ENCODE measurements around the gene MARCHF2. TPM values are rescaled to one million over a fixed set of nuclear protein-coding genes. Genes with fewer than 3 reads are reported as not detected.

MARCHF2 gene
- total RNA-seq, 4 donors from 2014 or later, result 167 to 296 (median 203) TPM

DNA sequence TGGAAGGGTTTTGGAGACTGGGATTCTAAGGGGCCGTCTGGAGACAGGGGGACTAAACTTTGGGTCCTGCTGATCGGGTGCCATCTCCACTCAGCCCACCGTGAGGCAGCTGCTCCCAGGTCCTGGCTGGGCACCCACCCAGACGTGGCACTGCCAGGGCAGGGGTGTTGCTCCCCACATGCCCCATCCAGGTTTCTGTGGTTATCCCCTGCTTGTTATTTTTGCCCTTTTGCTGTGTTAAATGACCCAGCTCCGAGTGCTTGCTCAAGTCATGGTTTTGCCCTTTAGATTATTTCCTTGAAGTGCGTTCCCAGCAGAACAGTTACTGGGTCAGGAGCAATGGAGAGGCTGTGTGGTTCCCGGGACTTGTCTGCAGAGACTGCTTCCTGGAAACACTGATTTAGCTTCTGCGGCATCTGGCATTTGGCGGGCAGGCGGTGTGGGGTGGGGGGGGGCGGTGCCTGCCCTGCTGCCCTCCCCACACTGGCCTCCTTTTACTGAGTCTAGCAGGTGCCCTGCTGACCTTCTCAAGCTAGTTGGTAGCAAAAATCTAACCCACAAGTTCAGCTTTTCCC is 21.0 kb upstream of the MARCHF2 start:
- TF ChIP-seq CTCF (IDR thresholded peaks at IDR 0.05), result no peak
- DNase-seq (ENCODE audit: low spot score) (no peak), ATAC-seq (ENCODE audit: low FRiP score) (no peak)

- DNase-seq (ENCODE audit: low spot score) (no peak), ATAC-seq (ENCODE audit: low FRiP score) (no peak)
- no peak for TF ChIP-seq CTCF (IDR thresholded peaks at IDR 0.05)
Observed at GRCh38 chr19:8393192-8393870, 19.8 kb upstream of the MARCHF2 start.

- DNase-seq (ENCODE audit: low spot score) (no peak), ATAC-seq (ENCODE audit: low FRiP score) (no peak)
- no peak for TF ChIP-seq CTCF (IDR thresholded peaks at IDR 0.05)
Observed at GRCh38 chr19:8393871-8394250, 19.2 kb upstream of the MARCHF2 start.

- TF ChIP-seq CTCF (IDR thresholded peaks at IDR 0.05), result no peak
- DNase-seq (ENCODE audit: low spot score) (no peak), ATAC-seq (ENCODE audit: low FRiP score) (no peak)
Observed at GRCh38 chr19:8395621-8396082, 17.5 kb upstream of the MARCHF2 start.

DNA sequence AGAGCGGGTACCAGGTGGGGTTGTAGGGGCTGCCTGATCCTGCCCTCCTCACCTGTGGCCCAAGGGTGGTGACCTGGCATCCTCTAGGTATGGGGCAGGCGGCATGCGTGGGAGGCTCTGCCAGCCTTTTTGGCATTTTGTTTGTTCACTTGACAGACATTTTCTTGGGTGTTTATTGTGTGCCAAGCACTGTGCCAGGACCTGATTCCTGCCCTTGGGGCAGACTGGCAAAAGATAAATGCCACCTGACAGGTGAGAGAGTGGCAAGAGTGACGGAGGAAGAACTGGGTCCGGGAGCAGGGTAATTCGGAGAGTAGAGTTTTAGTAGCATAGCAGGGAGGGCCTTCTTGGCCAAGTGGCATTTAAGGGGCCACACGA is 16.9 kb upstream of the MARCHF2 start:
- TF ChIP-seq CTCF (IDR thresholded peaks at IDR 0.05), result no peak
- ATAC-seq (ENCODE audit: low FRiP score) (no peak), DNase-seq (ENCODE audit: low spot score) (no peak)

- ATAC-seq (ENCODE audit: low FRiP score) (peak; percentile 33), DNase-seq (ENCODE audit: low spot score) (no peak)
- TF ChIP-seq CTCF (IDR thresholded peaks at IDR 0.05), result peak in 2 of 3 donors; percentile 4 to 48
Observed at GRCh38 chr19:8396563-8397203, 16.4 kb upstream of the MARCHF2 start.

Measured in omental fat pad (tissue), 4 donors.